ENCODE measurements around the gene MALT1. TPM values are rescaled to one million over a fixed set of nuclear protein-coding genes. Genes with fewer than 3 reads are reported as not detected.

The MALT1 gene, protein sequence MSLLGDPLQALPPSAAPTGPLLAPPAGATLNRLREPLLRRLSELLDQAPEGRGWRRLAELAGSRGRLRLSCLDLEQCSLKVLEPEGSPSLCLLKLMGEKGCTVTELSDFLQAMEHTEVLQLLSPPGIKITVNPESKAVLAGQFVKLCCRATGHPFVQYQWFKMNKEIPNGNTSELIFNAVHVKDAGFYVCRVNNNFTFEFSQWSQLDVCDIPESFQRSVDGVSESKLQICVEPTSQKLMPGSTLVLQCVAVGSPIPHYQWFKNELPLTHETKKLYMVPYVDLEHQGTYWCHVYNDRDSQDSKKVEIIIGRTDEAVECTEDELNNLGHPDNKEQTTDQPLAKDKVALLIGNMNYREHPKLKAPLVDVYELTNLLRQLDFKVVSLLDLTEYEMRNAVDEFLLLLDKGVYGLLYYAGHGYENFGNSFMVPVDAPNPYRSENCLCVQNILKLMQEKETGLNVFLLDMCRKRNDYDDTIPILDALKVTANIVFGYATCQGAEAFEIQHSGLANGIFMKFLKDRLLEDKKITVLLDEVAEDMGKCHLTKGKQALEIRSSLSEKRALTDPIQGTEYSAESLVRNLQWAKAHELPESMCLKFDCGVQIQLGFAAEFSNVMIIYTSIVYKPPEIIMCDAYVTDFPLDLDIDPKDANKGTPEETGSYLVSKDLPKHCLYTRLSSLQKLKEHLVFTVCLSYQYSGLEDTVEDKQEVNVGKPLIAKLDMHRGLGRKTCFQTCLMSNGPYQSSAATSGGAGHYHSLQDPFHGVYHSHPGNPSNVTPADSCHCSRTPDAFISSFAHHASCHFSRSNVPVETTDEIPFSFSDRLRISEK
- polyA plus RNA-seq (2012; ENCODE audit: insufficient read length, low read depth) = 5.8 TPM

- TF ChIP-seq TAF1 (IDR thresholded peaks at IDR 0.05; ENCODE audit: borderline replicate concordance, insufficient read depth, low read length) (peak; percentile 94; the same call in 1 of the 2 replicates), FOXP2 (optimal IDR thresholded peaks at IDR 0.05; ENCODE audit: borderline replicate concordance, extremely low read depth, extremely low read length, insufficient read depth) (no peak), SIN3A (IDR thresholded peaks at IDR 0.05; ENCODE audit: borderline replicate concordance, insufficient read depth, low read length) (peak; percentile 50; the same call in 1 of the 2 replicates), POLR2AphosphoS5 (IDR thresholded peaks at IDR 0.05; ENCODE audit: low read depth, low read length) (peak; percentile 87)
- TF ChIP-seq, protein P1, sequence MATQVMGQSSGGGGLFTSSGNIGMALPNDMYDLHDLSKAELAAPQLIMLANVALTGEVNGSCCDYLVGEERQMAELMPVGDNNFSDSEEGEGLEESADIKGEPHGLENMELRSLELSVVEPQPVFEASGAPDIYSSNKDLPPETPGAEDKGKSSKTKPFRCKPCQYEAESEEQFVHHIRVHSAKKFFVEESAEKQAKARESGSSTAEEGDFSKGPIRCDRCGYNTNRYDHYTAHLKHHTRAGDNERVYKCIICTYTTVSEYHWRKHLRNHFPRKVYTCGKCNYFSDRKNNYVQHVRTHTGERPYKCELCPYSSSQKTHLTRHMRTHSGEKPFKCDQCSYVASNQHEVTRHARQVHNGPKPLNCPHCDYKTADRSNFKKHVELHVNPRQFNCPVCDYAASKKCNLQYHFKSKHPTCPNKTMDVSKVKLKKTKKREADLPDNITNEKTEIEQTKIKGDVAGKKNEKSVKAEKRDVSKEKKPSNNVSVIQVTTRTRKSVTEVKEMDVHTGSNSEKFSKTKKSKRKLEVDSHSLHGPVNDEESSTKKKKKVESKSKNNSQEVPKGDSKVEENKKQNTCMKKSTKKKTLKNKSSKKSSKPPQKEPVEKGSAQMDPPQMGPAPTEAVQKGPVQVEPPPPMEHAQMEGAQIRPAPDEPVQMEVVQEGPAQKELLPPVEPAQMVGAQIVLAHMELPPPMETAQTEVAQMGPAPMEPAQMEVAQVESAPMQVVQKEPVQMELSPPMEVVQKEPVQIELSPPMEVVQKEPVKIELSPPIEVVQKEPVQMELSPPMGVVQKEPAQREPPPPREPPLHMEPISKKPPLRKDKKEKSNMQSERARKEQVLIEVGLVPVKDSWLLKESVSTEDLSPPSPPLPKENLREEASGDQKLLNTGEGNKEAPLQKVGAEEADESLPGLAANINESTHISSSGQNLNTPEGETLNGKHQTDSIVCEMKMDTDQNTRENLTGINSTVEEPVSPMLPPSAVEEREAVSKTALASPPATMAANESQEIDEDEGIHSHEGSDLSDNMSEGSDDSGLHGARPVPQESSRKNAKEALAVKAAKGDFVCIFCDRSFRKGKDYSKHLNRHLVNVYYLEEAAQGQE (IDR thresholded peaks at IDR 0.05; ENCODE audit: insufficient read depth in 1 of 2, low read depth in 2 of 2, low read length in 2 of 2) = 0 out of 4 replicates have a peak, but pooled peaks of 1 of the 2 experiments have one; percentile 31
These were observed at the start of gene MALT1 for GRCh38 chr18:58671111-58671631. MALT1 (plus strand) TSS chr18:58671465; CDS start chr18:58671644, 179 bp downstream.

DNA sequence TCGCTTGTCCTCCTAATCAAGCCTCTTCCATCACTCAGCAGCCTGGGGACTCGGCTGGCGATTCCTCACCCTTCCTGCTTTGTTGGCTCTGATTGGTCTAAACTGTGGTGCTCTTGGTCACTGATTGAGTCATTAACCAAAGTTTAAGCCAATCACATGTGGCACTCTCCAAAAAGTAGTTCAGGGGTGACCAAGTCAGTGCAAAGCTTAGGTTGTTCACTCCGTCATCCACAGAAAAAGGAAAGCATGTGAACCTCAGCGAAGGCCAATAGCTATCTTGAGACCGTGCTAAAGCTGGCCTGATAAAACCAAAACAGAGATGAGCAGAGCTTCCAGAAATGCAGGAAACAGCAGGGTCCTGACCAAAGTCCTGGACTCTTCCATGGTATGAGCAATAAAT lies 47.3 kb upstream of the MALT1 start:
- TF ChIP-seq POLR2AphosphoS5 (IDR thresholded peaks at IDR 0.05; ENCODE audit: low read depth, low read length) = no peak
- TF ChIP-seq, protein P1 (IDR thresholded peaks at IDR 0.05; ENCODE audit: insufficient read depth in 1 of 2, low read depth in 2 of 2, low read length in 2 of 2) = no peak
- no peak for TF ChIP-seq SIN3A (IDR thresholded peaks at IDR 0.05; ENCODE audit: borderline replicate concordance, insufficient read depth, low read length)
- TF ChIP-seq FOXP2 (optimal IDR thresholded peaks at IDR 0.05; ENCODE audit: borderline replicate concordance, extremely low read depth, extremely low read length, insufficient read depth) = no peak
- no peak for TF ChIP-seq TAF1 (IDR thresholded peaks at IDR 0.05; ENCODE audit: borderline replicate concordance, insufficient read depth, low read length)

DNA sequence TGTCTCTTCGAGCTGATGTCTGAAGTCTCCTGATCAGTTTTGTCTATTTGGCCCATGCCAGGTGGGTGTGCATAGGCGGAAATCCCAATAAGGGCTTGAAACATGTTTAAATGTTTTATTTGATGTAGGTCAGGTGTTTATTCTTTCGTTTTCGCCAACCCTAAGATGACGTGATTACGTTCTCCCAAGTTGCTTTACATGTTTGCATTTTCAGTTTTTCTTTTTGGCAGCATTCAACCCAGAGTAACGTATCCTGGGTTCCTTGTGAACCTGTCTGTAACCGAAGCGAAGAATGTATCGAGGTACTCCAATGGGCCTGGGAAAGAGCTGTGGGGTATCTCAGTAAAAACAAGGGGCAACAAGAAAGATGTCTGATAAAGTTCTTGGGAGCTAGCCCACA lies 45.4 kb upstream of the MALT1 start:
- no peak for TF ChIP-seq SIN3A (IDR thresholded peaks at IDR 0.05; ENCODE audit: borderline replicate concordance, insufficient read depth, low read length)
- no peak for TF ChIP-seq POLR2AphosphoS5 (IDR thresholded peaks at IDR 0.05; ENCODE audit: low read depth, low read length)
- TF ChIP-seq FOXP2 (optimal IDR thresholded peaks at IDR 0.05; ENCODE audit: borderline replicate concordance, extremely low read depth, extremely low read length, insufficient read depth) = no peak
- no peak for TF ChIP-seq TAF1 (IDR thresholded peaks at IDR 0.05; ENCODE audit: borderline replicate concordance, insufficient read depth, low read length)
- TF ChIP-seq, protein P1 (IDR thresholded peaks at IDR 0.05; ENCODE audit: insufficient read depth in 1 of 2, low read depth in 2 of 2, low read length in 2 of 2) = no peak

DNA sequence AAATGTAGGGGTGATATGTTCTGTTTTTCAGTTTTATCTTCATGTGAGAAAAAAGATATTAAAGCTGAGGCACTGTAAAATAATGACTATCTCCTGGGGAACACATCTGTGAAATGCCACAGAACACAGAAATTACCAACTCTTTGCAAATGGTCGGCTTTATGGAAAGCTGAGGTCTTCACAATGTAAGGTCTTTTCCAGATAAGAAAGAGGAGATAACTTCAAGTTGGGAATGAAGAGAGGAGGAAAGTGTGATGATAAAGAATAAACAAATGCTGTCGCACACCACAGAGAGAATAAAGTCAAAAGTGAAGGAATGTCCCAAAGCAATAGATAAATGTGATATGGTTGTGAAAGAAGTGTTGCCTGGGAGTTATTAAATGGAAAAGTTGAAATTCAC lies 41.2 kb upstream of the MALT1 start:
- TF ChIP-seq TAF1 (IDR thresholded peaks at IDR 0.05; ENCODE audit: borderline replicate concordance, insufficient read depth, low read length) (no peak), FOXP2 (optimal IDR thresholded peaks at IDR 0.05; ENCODE audit: borderline replicate concordance, extremely low read depth, extremely low read length, insufficient read depth) (no peak), SIN3A (IDR thresholded peaks at IDR 0.05; ENCODE audit: borderline replicate concordance, insufficient read depth, low read length) (no peak), POLR2AphosphoS5 (IDR thresholded peaks at IDR 0.05; ENCODE audit: low read depth, low read length) (no peak)
- TF ChIP-seq, protein P1 (IDR thresholded peaks at IDR 0.05; ENCODE audit: insufficient read depth in 1 of 2, low read depth in 2 of 2, low read length in 2 of 2) = no peak
